Keratinocyte (primary cell): ENCODE data around the gene ABL1. TPM values are rescaled to one million over a fixed set of nuclear protein-coding genes. Genes with fewer than 3 reads are reported as not detected.

ENCODE experiments used
- DNase-seq: peaks from one replicate; pipeline ENCODE4 v3.0.0-alpha.2; 2011; ENCODE audit warnings: low read depth, missing footprints, low spot score
- FAIRE-seq: peaks from 2 replicates; lab custom pipeline; 2011; peaks lifted over from hg19 to GRCh38; lab: Jason Lieb, UNC
- H2AFZ ChIP-seq: 2 replicates; pipeline ENCODE4 v1.6.0; 2012; ENCODE audit warnings: low read length, control low read depth, inconsistent platforms; ENCODE audit not compliant: control insufficient read depth
- H3K27ac ChIP-seq: 2 replicates; pipeline ENCODE4 v1.5.1; 2011; ENCODE audit warnings: low read length; ENCODE audit not compliant: control insufficient read depth, insufficient read depth
- H3K27me3 ChIP-seq: 3 replicates; pipeline ENCODE4 v1.6.0; 2011; ENCODE audit warnings: low read length; ENCODE audit not compliant: control insufficient read depth, insufficient read depth; ENCODE audit errors: extremely low read depth
- H3K36me3 ChIP-seq, 2 experiments: 2 replicates in 1 of 2; 3 replicates in 1 of 2; pipeline ENCODE4 v1.5.1; 2011; ENCODE audit warnings: low read length in 2 of 2, mild to moderate bottlenecking in 1 of 2; ENCODE audit not compliant: control insufficient read depth in 2 of 2, insufficient read depth in 2 of 2; ENCODE audit errors: extremely low read depth in 1 of 2
- H3K4me1 ChIP-seq: 3 replicates; pipeline ENCODE4 v1.5.1; 2011; ENCODE audit warnings: low read length; ENCODE audit not compliant: control insufficient read depth, insufficient read depth; ENCODE audit errors: extremely low read depth
- H3K4me2 ChIP-seq: 3 replicates; pipeline ENCODE4 v1.6.0; 2011; ENCODE audit warnings: low read depth, low read length; ENCODE audit not compliant: control insufficient read depth, insufficient read depth; ENCODE audit errors: extremely low read depth
- H3K4me3 ChIP-seq, 3 experiments: fragments of 200-600 bp in 1 of 3; sonication (generic) in 1 of 3; 2 replicates in 2 of 3; 3 replicates in 1 of 3; pipeline ENCODE4 v1.5.1; 2011 to 2016; ENCODE audit warnings: low read length in 3 of 3, mild to moderate bottlenecking in 3 of 3, control low read depth in 2 of 3, inconsistent platforms in 1 of 3, low read depth in 1 of 3, mixed read lengths in 1 of 3, mixed run types in 1 of 3, moderate library complexity in 1 of 3; ENCODE audit not compliant: control insufficient read depth in 2 of 3, insufficient read depth in 2 of 3; ENCODE audit errors: extremely low read depth in 1 of 3
- H3K79me2 ChIP-seq: 2 replicates; pipeline ENCODE4 v1.6.0; 2012; ENCODE audit warnings: low read length; ENCODE audit not compliant: control insufficient read depth, insufficient read depth
- H3K9ac ChIP-seq: 3 replicates; pipeline ENCODE4 v1.6.0; 2011; ENCODE audit warnings: low read length; ENCODE audit not compliant: control insufficient read depth, insufficient read depth; ENCODE audit errors: extremely low read depth
- H3K9me1 ChIP-seq: 3 replicates; pipeline ENCODE4 v1.6.0; 2011; ENCODE audit warnings: low read length; ENCODE audit not compliant: control insufficient read depth, insufficient read depth; ENCODE audit errors: extremely low read depth
- H3K9me3 ChIP-seq: 2 replicates; pipeline ENCODE4 v1.5.1; 2012; ENCODE audit warnings: low read depth, low read length; ENCODE audit not compliant: control insufficient read depth
- H4K20me1 ChIP-seq: 3 replicates; pipeline ENCODE4 v1.6.0; 2011; ENCODE audit warnings: low read length; ENCODE audit not compliant: control insufficient read depth, insufficient read depth; ENCODE audit errors: extremely low read depth
- CTCF ChIP-seq, 3 experiments: IDR thresholded peaks in 1 of 3; conservative IDR thresholded peaks in 1 of 3; optimal IDR thresholded peaks in 1 of 3; 2 replicates in 2 of 3; 3 replicates in 1 of 3; pipeline versions ENCODE3 to v1.5.1; 2011; ENCODE audit warnings: low read length in 3 of 3, mild to moderate bottlenecking in 3 of 3, moderate library complexity in 2 of 3, control low read depth in 1 of 3, inconsistent platforms in 1 of 3; ENCODE audit not compliant: insufficient read depth in 2 of 3; ENCODE audit errors: extremely low read depth in 1 of 3
- EZH2 ChIP-seq: IDR thresholded peaks from one replicate; pipeline ENCODE4 v1.6.1; 2012; ENCODE audit warnings: inconsistent platforms, mild to moderate bottlenecking, low read length, moderate library complexity
- dilution Hi-C: fragments of 300-500 bp; cut with MboI; formaldehyde crosslinking; loops from one replicate; pipeline ENCODE4 v1.7.0; 2020; ENCODE audit warnings: low sequenced_read_pairs; ENCODE audit not compliant: extremely low pct_ligation_motif_present
- polyA plus RNA-seq, 5 experiments: library from polyadenylated mRNA; depleted of rRNA in 3 of 5; stranded (reverse) in 3 of 5; stranded (forward) in 1 of 5; unstranded in 1 of 5; fragments of >200 nt; gene quantifications; 1 replicate in 1 of 5; 2 replicates in 3 of 5; 3 replicates in 1 of 5; pipeline versions ENCODE4 v1.2.1 to v1.2.3, GENCODE V29; 2011 to 2012; ENCODE audit warnings: missing spikeins in 2 of 5, low read depth in 1 of 5, low replicate concordance in 1 of 5

The ABL1 gene
- polyA plus RNA-seq, 1 donor (not counting 4 experiments of a cell fraction or from before 2014, with no cell fraction given) = 17.0 TPM

- no peak overlapping the region for H3K4me3 ChIP-seq
- no peak overlapping the region for H3K27ac ChIP-seq
- no peaks in the 10 kb centered on the region for H3K27me3 ChIP-seq
- peaks cover 32 to 37% of the 10 kb centered on the region in 2 experiments for H3K36me3 ChIP-seq
- H2AFZ ChIP-seq = no peak overlapping the region
- FAIRE-seq (no peak), DNase-seq (no peak)
- dilution Hi-C loops = no loop called here
- TF ChIP-seq EZH2 (no peak), CTCF (optimal IDR thresholded peaks at IDR 0.05 in 1 of 3, IDR thresholded peaks at IDR 0.05 in 1 of 3, conservative IDR thresholded peaks at IDR 0.05 in 1 of 3; ENCODE audit: extremely low read depth in 1 of 3, insufficient read depth in 2 of 3, low read length in 3 of 3) (no peak)
- no peaks in the 10 kb centered on the region for H3K9me1 ChIP-seq
- no peaks in the 10 kb centered on the region for H3K9me3 ChIP-seq
- no peak overlapping the region for H3K9ac ChIP-seq
- no peaks in the 10 kb centered on the region for H3K4me1 ChIP-seq
- H3K79me2 ChIP-seq = peaks cover 6% of the 10 kb centered on the region
- no peak overlapping the region for H3K4me2 ChIP-seq
- H4K20me1 ChIP-seq = peaks cover 4% of the 10 kb centered on the region
Measured at GRCh38 chr9:130874783-130875182, 39.7 kb downstream of the ABL1 start.

- Histone ChIP-seq H3K4me3 (no peak overlapping the region), H2AFZ (no peak overlapping the region), H3K9me3 (no peaks in the 10 kb centered on the region), H3K27ac (no peak overlapping the region), H3K9ac (no peak overlapping the region), H3K79me2 (no peaks in the 10 kb centered on the region), H3K36me3 (peaks cover 39 to 49% of the 10 kb centered on the region in 2 experiments), H4K20me1 (no peaks in the 10 kb centered on the region), H3K4me2 (no peak overlapping the region), H3K9me1 (no peaks in the 10 kb centered on the region), H3K27me3 (no peaks in the 10 kb centered on the region), H3K4me1 (no peaks in the 10 kb centered on the region)
- FAIRE-seq = no peak
- DNase-seq = no peak
- dilution Hi-C loops = no loop called here
- TF ChIP-seq EZH2 (no peak), CTCF (optimal IDR thresholded peaks at IDR 0.05 in 1 of 3, IDR thresholded peaks at IDR 0.05 in 1 of 3, conservative IDR thresholded peaks at IDR 0.05 in 1 of 3; ENCODE audit: extremely low read depth in 1 of 3, insufficient read depth in 2 of 3, low read length in 3 of 3) (no peak)
Measured at GRCh38 chr9:130877300-130877699, 42.2 kb downstream of the ABL1 start.
